Measurements from ENCODE around the gene SP3. TPM values are rescaled to one million over a fixed set of nuclear protein-coding genes. Genes with fewer than 3 reads are reported as not detected.
A peak's percentile ranks its signal among the peaks of the same experiment; 100 is the strongest.

Gene SP3
- polyA plus RNA-seq, 2 of the 4 experiments (the other 2 are of a cell fraction), result 40.1 to 83.1 TPM

DNA sequence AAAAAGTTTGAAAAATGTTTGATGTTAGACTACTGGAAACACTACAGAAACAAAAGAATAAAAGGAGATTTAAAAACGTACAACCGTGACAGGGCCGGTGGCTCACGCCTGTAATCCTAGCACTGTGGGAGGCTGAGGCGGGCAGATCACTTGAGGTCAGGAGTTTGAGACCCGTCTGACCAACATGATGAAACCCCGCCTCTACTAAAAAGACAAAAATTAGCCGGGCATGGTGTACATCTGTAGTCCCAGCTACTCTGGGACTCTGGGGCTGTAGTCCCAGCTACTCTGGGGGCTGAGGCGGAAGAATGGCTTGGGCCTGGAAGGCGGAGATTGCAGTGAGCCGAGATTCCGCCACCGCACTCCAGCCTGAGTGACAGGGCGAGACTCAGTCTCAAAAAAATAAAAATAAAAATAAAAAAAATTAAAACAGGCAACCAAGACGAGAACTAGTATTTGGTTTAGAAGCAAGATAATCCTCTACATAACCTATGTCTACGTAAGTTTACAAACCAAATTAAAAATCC, 5.8 kb downstream of the SP3 start:
- no peak for DNase-seq (ENCODE audit: low read depth in 1 of 2, low spot score in 1 of 2)
- H3K4me1 ChIP-seq, result peaks cover 43% of the 10 kb centered on the region
- no peak overlapping the region for H3K4me3 ChIP-seq
- WGBS (ENCODE audit: missing lambda C conversion rate), result 82% methylated on average over 16 of the region's 16 CpGs
- TF ChIP-seq POLR2AphosphoS2 (conservative IDR thresholded peaks at IDR 0.05; ENCODE audit: low read length), result no peak
- no peak for TF ChIP-seq HOXB5 (CRISPR knock-in tag; IDR thresholded peaks at IDR 0.05)
- no peak for TF ChIP-seq HOXB13 (CRISPR knock-in tag; IDR thresholded peaks at IDR 0.05; ENCODE audit: low read depth)
- no peak for TF ChIP-seq CBX2 (IDR thresholded peaks at IDR 0.05; ENCODE audit: borderline replicate concordance, low read depth)
- TF ChIP-seq ZFP36 (IDR thresholded peaks at IDR 0.05; ENCODE audit: borderline replicate concordance, partially characterized antibody), result no peak
- TF ChIP-seq FOXS1 (CRISPR knock-in tag; IDR thresholded peaks at IDR 0.05), result no peak
- no peak for TF ChIP-seq JUN (IDR thresholded peaks at IDR 0.05)
- no peak for TF ChIP-seq RNF2 (IDR thresholded peaks at IDR 0.05; ENCODE audit: borderline replicate concordance, low read depth)
- no peak for TF ChIP-seq TP53 (CRISPR knock-in tag; IDR thresholded peaks at IDR 0.05)
- TF ChIP-seq, protein P1, sequence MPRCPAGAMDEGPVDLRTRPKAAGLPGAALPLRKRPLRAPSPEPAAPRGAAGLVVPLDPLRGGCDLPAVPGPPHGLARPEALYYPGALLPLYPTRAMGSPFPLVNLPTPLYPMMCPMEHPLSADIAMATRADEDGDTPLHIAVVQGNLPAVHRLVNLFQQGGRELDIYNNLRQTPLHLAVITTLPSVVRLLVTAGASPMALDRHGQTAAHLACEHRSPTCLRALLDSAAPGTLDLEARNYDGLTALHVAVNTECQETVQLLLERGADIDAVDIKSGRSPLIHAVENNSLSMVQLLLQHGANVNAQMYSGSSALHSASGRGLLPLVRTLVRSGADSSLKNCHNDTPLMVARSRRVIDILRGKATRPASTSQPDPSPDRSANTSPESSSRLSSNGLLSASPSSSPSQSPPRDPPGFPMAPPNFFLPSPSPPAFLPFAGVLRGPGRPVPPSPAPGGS (IDR thresholded peaks at IDR 0.05), result no peak
- TF ChIP-seq SMC3 (IDR thresholded peaks at IDR 0.05), result no peak
- TF ChIP-seq CBX8 (IDR thresholded peaks at IDR 0.05), result no peak
- TF ChIP-seq, protein P2, sequence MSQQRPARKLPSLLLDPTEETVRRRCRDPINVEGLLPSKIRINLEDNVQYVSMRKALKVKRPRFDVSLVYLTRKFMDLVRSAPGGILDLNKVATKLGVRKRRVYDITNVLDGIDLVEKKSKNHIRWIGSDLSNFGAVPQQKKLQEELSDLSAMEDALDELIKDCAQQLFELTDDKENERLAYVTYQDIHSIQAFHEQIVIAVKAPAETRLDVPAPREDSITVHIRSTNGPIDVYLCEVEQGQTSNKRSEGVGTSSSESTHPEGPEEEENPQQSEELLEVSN (IDR thresholded peaks at IDR 0.05; ENCODE audit: borderline replicate concordance, low read depth), result no peak
- TF ChIP-seq, protein P3, sequence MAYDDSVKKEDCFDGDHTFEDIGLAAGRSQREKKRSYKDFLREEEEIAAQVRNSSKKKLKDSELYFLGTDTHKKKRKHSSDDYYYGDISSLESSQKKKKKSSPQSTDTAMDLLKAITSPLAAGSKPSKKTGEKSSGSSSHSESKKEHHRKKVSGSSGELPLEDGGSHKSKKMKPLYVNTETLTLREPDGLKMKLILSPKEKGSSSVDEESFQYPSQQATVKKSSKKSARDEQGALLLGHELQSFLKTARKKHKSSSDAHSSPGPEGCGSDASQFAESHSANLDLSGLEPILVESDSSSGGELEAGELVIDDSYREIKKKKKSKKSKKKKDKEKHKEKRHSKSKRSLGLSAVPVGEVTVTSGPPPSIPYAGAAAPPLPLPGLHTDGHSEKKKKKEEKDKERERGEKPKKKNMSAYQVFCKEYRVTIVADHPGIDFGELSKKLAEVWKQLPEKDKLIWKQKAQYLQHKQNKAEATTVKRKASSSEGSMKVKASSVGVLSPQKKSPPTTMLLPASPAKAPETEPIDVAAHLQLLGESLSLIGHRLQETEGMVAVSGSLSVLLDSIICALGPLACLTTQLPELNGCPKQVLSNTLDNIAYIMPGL (CRISPR knock-in tag; IDR thresholded peaks at IDR 0.05; ENCODE audit: borderline replicate concordance), result no peak
- no peak for TF ChIP-seq TFCP2L1 (CRISPR knock-in tag; IDR thresholded peaks at IDR 0.05)
- no peak for TF ChIP-seq KDM1A (IDR thresholded peaks at IDR 0.05; ENCODE audit: low read depth)
- H3K9me3 ChIP-seq, result peaks cover 7% of the 10 kb centered on the region; the same call in 1 of the 3 replicates
- ChIA-PET POLR2A (no interaction called here), CTCF (no interaction called here)
- H3K27ac ChIP-seq, result no peak overlapping the region
- peak overlapping the region; percentile 56; the same call in 2 of the 3 replicates for H3K4me2 ChIP-seq
- ATAC-seq, result no peak
- no peak for FAIRE-seq

DNA sequence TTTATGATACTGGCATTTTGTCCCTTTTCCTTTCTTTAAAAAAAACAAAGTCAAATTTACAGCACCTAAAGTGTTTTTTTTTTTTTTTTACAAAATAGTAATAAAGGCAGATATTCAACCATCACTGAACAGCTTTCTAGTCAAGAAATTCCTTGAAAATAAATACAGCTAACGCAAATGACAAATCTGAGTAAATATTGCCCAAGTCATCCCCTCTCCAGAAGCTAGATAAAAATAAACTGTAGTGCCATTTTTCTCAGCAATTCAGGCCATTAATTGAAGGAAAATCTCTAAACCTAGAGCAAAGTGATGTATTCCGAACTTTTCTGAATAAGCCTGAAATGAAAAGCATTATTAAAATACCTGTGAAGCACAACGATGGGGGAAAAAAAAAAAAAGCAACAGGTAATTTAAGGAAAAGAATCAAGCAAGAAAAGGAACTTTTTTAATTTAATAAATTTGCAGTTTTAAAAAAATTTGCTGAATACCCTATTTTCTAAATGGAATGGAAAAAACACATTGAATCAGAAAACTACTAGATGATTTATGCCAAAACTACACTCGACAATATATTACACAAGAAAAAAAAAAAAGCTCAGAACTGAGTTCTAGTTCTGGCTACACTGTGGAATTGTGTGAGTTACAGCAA, 6.9 kb downstream of the SP3 start:
- no peak for TF ChIP-seq FOXS1 (CRISPR knock-in tag; IDR thresholded peaks at IDR 0.05)
- TF ChIP-seq CEBPB (IDR thresholded peaks at IDR 0.05), result peak; percentile 46 to 59; a peak in 2 of 4 replicates
- TF ChIP-seq POLR2A (IDR thresholded peaks at IDR 0.05; ENCODE audit: low read length), result no peak
- TF ChIP-seq ZC3H11A (IDR thresholded peaks at IDR 0.05), result no peak
- TF ChIP-seq PHF8 (IDR thresholded peaks at IDR 0.05; ENCODE audit: borderline replicate concordance, low read depth), result no peak
- TF ChIP-seq MAFK (IDR thresholded peaks at IDR 0.05; ENCODE audit: partially characterized antibody), result no peak
- DNase-seq (ENCODE audit: low read depth in 1 of 2, low spot score in 1 of 2) (no peak), FAIRE-seq (no peak), ATAC-seq (no peak)
- POLR2A ChIA-PET, result no interaction called here
- peaks cover 43% of the 10 kb centered on the region for H3K4me1 ChIP-seq
- no peak overlapping the region for H3K27ac ChIP-seq
- CTCF ChIA-PET, result no interaction called here
- peaks cover 7% of the 10 kb centered on the region; the same call in 1 of the 3 replicates for H3K9me3 ChIP-seq
- H3K4me3 ChIP-seq, result no peak overlapping the region
- WGBS (ENCODE audit: missing lambda C conversion rate), result 27% methylated on average over 4 of the region's 4 CpGs
- H3K4me2 ChIP-seq, result peak overlapping the region; percentile 56

DNA sequence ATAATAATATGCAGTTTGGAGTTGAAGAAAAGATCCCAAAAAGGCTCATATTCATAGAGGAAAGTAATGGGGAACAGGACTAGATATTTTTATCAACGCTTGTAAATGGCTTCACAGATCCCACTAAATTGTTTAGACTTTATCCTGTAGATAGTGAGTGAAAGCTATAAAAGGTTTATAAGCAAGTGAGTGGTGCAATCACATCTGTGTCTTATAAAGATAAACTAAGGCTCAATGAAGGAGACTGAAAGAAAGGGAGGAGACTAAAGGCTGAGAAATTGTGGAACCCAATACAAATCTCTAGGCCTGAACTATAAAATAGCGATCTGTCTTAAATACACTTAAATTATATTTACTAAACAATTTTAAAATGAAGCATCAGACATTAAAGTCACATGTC, 7.7 kb downstream of the SP3 start:
- peaks cover 43% of the 10 kb centered on the region for H3K4me1 ChIP-seq
- peak overlapping the region; percentile 56 for H3K4me2 ChIP-seq
- POLR2A ChIA-PET, result no interaction called here
- no peak overlapping the region for H3K27ac ChIP-seq
- CTCF ChIA-PET, result no interaction called here
- ATAC-seq (no peak), FAIRE-seq (no peak), DNase-seq (ENCODE audit: low read depth in 1 of 2, low spot score in 1 of 2) (no peak)
- peaks cover 7% of the 10 kb centered on the region; the same call in 1 of the 3 replicates for H3K9me3 ChIP-seq
- whole genome bisulfite sequencing (ENCODE audit: missing lambda C conversion rate), result 90% methylated on average over 2 of the region's 2 CpGs
- TF ChIP-seq HDAC2 (IDR thresholded peaks at IDR 0.05), result no peak
- TF ChIP-seq MAFK (IDR thresholded peaks at IDR 0.05; ENCODE audit: partially characterized antibody), result no peak
- TF ChIP-seq TFCP2L1 (CRISPR knock-in tag; IDR thresholded peaks at IDR 0.05), result no peak
- TF ChIP-seq CHD2 (IDR thresholded peaks at IDR 0.05; ENCODE audit: low read length, partially characterized antibody), result no peak
- no peak for TF ChIP-seq HEYL (CRISPR knock-in tag; IDR thresholded peaks at IDR 0.05)
- TF ChIP-seq, protein P3 (CRISPR knock-in tag; IDR thresholded peaks at IDR 0.05; ENCODE audit: borderline replicate concordance), result no peak
- TF ChIP-seq TP53 (CRISPR knock-in tag; IDR thresholded peaks at IDR 0.05), result no peak
- TF ChIP-seq KDM1A (IDR thresholded peaks at IDR 0.05; ENCODE audit: low read depth), result no peak
- no peak for TF ChIP-seq RFX5 (IDR thresholded peaks at IDR 0.05)
- no peak for TF ChIP-seq CBX2 (IDR thresholded peaks at IDR 0.05; ENCODE audit: borderline replicate concordance, low read depth)
- TF ChIP-seq, protein P4, sequence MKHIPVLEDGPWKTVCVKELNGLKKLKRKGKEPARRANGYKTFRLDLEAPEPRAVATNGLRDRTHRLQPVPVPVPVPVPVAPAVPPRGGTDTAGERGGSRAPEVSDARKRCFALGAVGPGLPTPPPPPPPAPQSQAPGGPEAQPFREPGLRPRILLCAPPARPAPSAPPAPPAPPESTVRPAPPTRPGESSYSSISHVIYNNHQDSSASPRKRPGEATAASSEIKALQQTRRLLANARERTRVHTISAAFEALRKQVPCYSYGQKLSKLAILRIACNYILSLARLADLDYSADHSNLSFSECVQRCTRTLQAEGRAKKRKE (CRISPR knock-in tag; IDR thresholded peaks at IDR 0.05; ENCODE audit: low read depth), result no peak
- no peak for TF ChIP-seq PHF8 (IDR thresholded peaks at IDR 0.05; ENCODE audit: borderline replicate concordance, low read depth)
- TF ChIP-seq ZNF302 (CRISPR knock-in tag; IDR thresholded peaks at IDR 0.05), result no peak
- TF ChIP-seq JUN (IDR thresholded peaks at IDR 0.05), result no peak
- no peak for TF ChIP-seq BHLHE40 (IDR thresholded peaks at IDR 0.05; ENCODE audit: low read depth, low read length)
- H3K4me3 ChIP-seq, result no peak overlapping the region
